Middle frontal gyrus (tissue), 1 donor: ENCODE data around the gene DNM1L.

Experiments used
- DNase-seq: peaks from one replicate; pipeline ENCODE4 v3.0.0-alpha.2; 2015; ENCODE audit warnings: low spot score; ENCODE audit errors: extremely low spot score

Gene DNM1L

DNA sequence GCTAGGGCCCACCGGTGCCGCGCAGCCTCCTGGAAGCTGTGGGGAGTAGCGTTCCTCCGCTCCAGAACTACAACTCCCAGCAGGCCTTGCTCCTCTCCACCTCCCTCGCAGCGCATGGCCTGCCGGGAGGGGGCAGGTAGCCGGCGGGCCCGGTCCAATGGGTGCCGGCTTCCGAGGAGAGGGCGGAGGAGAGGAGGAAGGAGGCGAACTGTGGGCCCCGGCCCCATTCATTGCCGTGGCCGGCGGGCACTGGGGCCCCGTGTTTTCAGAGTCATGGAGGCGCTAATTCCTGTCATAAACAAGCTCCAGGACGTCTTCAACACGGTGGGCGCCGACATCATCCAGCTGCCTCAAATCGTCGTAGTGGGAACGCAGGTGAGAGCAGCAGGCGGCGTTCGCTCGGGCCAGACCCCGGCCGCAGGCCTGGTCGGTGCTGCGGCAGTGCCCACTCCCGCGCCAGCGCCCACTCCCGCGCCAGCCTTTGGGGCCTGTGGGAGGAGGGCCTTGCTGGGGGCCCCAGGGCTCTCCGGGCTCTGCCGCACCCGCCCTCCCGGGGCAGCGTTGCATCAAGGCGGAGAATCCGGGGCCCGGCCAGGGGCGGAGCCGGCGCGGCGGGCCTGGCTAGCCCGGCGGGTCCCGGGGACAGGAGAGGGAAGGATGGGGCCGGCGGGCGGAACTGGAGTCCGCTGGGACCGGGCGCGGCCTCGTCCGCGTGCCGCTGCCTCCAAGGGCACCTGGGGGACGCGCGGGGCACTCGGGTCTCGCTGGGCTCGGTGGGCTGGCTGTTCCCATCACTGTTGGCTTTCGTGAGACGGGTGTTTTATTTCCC, at the start of gene DNM1L:
TSS of gene DNM1L (plus strand) at position 211 of the 829 bp plus-strand sequence. CDS start at position 274, 63 bp downstream.
- peak; percentile 85 for DNase-seq

DNA sequence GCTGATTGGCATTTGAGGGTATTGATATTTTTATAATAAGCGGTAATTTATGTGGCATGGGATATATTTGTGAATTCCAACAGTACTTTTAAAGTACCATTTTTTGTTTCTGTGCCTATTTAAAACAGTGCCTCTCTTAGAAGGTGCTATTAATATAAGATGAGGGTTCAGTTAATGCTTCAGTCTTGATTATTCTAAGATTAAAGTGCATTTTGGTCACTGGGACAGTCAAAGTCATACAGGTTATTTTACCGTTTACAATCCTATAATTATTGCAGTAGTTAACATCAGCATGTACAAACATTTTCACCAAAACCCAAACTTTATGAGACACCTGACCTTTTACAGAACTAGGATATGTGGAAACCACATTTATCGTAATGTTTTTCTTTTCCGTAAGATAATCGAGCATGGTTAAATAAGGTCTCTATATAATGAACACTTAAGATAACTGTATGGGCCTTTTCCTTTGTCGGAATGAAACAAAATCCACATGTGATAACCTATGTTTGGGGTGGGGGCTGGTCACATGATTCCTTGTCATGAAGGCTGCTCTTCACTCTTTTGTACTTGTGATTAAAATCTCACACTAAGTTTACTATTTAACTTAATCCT, 37.7 kb upstream of the DNM1L start:
- DNase-seq = no peak

DNA sequence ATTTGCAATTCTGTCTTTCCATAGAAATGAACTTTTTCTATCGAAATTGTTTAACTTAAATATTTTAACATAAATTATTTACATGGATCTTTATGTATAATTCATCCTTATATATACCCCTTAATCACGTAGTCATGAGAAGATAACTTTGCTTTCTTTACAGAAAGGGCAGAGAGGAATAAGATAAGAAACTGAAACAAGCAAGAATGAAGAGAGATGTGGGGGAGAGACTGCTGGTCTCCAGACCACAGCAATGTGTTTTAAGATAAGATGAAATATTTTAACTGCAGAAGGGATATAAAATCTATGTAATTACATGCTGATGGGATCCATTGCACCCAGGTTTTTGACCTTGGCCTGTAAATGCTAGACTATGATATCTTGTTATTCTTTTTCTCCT, 34.7 kb upstream of the DNM1L start:
- DNase-seq = no peak

DNA sequence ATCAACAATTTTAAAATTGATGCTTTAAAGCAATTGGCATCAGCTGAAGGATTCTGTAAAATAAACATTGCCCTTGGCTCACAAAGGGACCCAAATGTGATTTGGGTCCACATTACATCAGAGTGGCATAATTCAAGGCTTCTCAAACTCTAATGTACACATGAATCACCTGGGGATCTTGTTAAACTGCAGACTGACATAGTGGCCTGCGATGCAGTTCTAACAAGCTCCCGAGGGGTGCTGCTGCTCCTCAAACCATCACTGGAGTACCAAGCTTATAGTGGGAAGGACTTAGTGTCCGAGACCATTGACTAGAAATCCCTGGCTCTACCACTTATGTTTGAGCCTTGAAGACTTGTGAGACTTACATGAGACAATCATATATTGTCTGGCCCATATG, 31.8 kb upstream of the DNM1L start:
- no peak for DNase-seq

DNA sequence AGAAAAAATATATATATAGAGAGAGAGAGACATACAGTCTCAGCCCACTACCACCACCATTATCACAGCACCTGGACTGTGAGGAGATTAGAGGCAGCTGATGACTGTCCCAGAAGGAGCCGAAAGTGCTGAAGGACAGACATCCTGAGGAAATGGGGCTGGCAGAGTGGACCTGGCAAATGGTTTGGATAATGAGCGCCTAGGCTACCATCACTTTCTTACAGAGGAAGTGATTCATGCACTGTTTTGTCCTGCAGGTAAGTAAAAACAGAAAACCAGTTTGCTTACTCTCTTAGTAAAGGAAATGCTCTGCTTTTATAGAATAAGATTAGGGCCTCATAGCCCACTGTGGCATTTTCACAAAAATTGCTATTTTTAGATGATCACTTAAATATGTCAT, 28.6 kb upstream of the DNM1L start:
- no peak for DNase-seq

DNA sequence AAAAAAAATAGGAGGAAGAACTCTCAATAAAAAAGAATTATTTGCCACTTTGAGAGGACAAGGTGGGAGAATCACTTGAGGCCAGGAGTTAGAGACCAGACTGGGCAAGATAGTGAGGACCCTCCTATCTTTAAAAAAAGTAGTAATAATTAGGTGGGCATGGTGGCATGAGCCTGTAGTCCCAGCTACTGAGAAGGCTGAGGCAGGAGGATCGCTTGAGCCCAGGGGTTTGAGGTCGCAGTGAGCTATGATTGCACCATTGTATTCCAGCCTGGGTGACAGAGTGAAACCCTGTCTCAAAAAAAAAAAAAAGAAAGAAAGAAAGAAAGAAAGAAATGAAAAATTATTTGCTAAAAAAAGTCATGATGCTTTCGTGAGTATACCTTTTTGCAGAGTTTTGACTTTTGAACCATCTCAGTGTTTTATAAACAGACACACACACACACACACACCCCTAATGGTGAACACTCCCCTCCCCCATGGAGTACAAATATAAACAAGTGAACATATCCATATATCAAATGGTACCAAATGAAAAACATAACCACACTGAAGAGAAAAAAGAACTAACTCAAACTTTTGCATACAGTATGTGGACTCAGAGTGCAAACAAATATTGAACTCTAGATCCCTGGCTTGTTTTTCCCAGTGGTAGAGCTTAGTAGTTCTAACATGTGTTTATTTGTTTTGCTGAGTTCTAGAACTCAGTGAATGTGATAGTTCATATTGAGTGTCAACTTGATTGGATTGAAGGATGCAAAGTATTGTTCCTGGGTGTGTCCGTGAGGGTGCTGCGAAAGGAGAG, 27.7 kb upstream of the DNM1L start:
- no peak for DNase-seq

DNA sequence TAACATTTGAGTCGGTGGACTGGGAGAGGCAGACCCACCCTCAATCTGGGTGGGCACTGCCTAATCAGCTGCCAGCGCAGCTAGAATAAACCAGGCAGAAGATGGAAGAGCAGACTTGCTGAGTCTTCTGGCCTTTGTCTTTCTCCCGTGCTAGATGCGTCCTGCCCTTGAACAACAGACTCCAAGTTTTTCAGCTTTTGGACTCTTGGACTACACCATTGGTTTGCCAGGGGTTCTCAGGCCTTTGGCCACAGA, 27.2 kb upstream of the DNM1L start:
- no peak for DNase-seq

DNA sequence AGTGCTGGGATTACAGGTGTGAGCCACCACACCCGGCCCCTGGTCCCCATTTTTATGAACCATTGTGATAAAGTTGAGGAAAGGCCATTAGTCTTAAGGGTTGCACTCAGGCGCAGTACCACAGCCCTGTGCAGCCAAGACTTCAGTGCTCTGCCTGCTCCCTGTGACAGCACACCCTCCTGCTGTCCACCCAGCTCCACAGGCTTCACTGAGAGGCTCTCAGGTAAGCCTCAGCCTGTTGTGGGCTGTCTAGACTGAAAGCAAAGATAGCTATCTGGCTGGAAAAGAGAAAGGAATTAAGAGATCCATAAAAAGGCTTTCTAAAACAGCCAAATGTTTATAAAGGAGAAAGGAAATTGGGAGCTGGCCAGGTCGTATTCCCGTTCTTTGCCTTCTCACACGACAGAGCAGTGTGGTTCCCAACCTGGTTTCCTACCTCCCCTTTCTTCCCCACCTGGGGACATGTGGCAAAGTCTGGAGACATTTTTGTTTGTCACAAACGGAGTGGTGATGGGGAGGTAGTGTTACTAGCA, 19.1 kb upstream of the DNM1L start:
- DNase-seq = no peak

DNA sequence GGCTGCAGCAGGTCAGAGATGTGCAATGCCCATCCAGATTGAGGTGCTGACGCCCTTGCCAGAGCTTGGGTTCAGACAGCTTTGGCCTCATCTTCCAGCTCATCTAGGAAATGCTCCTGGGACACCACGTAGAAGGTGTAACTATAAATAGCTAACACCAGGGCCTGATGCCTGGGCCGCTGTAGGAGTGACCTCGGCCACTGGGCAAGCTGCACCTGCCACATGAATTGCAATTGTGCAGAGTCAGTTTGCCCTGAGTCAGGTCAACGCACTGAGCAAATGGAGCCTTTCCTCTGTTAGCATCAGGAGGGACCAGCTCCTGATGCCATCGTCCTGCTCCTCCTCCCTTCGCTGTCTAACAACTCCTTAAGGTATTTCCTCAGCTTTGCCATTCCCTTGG, 17.4 kb upstream of the DNM1L start:
- DNase-seq = no peak

DNA sequence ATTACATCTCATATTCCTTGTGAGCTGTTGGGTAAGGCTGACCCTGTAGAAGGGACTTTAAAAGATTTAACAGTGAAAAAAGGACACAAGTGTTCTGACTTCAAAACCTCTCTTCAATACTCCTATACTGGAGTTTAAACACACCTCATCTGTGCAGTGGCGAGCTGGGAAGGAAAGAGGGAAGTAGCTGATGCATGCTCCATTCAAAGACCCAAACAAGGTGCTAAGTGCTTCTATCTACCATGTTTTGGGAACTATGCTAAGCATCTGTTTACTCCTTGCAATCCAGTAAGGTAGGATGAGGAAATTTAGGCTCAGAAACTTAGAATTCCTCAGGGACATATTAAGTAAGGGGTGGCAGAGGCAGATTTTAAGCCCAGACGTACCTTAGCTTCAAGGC, 16.4 kb upstream of the DNM1L start:
- no peak for DNase-seq

DNA sequence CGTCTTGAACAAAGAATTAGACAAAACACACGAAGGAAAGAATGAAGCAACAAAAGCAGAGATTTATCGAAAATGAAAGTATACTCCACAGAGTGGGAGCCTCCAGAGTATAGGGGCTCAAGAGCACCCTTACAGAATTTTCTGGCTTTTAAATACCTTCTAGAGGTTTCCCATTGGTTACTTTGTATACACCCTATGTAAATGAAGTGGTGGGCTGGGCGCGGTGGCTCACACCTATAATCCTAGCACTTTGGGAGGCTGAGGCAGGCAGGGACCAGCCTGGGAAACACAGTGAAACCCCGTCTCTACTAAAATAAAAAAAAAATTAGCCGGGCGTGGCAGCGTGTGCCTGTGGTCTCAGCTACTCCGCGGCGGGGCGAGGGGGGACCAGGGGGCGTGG, 13.1 kb upstream of the DNM1L start:
- DNase-seq = no peak

DNA sequence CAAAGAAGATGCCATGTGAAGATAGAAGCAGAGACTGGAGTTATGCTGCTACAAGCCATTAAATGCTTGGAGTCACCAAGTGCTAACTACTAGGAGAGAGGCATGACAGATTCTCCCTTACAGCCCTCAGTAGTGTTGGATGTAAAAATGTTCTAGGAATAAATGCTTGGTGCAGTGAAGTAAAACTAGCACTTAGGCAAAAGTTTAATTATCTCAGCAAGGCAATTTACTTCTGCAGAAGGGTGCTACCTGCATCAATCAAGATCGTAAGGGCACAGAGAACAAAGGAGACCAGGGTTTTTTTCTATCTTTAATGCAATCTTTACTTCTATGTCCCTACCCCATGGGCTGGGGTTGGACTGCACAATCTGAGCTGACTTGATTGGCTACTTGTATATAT, 9.5 kb upstream of the DNM1L start:
- no peak for DNase-seq

DNA sequence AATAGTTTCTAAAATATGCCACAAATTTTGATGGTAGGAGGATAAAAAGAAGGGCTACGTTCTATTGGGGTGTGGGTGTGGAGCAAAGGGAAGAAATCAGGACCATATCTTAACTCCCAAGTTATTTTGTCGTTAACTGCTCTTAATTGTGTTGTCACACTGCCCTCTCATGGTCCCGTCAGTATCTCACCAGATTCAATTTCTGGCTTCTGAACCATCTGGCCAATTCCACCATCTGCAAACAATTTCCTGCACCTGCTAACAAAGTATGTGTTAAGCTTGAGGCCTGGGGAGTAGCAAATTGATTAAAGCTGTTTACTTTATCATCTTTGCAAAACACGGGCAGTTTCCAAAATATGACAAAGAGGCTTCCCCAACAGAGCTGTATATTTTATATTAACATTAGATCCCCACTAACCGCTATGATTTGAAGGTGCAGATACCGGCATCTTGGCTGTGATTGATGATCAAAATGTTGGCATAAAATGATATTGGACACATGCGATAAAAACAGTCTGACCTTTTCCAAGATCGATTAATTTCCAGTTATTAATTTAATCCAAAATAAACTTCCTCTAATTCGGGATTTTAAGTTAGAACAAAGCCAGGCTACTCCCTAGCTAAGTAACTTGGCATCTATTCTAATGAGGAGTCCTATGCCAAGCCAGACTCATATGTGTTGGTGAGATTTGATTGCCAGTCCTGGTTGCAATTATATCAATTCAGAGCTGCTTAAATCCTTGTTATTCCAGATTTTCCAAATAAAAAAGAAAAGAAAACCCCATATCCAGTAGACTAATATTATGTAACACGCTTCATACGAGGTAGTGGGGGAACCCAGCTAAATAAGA, 6.9 kb upstream of the DNM1L start:
- DNase-seq = peak; percentile 49

DNA sequence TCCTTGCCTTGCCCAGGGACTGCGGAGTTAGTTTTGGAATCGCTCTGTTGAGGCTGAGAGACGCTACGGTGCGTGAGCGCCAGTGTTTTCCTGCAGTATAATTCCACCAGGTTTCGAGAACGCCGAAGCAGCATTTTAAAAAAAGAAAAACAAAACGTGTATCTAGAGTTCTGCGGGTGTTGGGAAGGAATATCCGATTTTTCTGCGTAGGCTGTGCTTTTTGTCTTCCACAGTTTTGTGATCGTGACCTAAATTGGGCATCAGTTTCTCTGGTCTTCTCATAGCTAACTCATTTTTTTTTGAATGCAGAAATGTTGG, 778 bp downstream of the DNM1L start:
- DNase-seq = no peak

DNA sequence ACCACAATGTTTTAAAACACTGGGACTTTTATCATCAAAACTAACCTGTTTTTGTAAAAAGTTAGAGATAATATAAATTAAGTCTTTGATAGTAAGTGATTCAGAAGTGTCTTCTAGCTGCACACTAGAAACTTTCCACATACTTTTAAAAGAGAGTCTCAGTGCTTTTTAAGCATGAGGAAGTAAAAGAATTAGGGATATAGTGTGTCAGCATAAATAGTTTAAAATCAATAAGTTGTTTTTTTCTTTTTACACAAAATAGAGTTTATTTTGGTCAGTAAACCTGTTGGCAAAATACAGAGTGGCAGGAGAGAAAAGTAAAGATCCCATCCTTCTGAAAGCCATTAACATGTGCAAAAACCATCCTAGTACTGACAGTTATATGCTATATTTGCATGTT, 1.7 kb downstream of the DNM1L start:
- DNase-seq = no peak

DNA sequence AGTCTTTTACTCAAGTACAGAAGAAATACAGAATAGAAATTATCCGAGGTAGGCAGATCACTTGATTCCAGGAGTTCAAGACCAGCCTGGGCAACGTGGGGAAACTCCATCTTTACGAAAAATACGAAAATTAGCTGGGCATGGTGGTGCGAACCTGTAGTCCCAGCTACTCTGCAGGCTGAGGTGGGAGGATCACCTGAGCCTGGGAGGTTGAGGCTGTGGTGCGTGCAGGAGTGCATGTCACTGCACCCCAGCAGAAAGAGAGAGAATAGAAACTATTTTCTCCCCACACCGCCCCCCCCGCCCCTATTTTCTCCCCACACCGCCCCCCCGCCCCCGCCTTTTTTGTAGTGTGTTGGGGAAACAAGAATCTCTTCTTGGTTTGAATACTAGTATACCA, 2.2 kb downstream of the DNM1L start:
- no peak for DNase-seq

DNA sequence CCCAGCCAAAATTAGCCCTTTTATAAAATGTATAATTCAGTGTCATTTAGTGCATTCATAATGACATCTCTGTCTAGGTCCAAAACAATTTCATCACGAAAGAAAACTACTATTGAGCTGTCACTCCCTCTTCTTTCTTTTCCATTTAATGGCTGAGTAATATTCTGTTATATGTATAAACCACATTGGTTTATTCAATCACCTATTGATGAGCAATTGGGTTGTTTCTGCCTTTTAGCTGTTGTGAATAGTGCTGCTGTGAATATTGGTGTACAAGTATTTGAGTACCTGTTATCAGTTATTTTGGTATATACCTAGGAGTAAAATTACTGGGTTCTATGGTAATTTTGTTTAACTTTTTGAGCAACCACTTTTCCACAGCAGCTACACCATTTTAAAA, 7.2 kb downstream of the DNM1L start:
- no peak for DNase-seq

DNA sequence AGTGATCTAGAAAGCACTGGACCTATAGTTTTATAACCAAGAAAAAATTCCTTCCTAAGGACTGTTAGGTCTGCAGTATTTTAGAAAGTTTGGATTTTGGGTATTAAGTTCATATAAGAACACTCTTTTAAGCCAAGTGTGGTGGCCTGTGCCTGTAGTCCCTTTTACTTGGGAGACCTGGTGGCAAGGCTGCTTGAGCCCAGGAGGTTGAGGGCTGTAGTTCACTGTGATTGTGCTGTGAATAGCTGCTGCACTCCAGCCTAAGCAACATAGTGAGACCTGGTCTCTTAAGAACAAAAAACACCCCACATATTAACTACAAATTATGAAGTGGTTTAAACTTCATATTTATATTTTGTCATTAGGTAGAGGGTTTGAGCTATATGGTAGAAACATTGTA, 9.7 kb downstream of the DNM1L start:
- no peak for DNase-seq

DNA sequence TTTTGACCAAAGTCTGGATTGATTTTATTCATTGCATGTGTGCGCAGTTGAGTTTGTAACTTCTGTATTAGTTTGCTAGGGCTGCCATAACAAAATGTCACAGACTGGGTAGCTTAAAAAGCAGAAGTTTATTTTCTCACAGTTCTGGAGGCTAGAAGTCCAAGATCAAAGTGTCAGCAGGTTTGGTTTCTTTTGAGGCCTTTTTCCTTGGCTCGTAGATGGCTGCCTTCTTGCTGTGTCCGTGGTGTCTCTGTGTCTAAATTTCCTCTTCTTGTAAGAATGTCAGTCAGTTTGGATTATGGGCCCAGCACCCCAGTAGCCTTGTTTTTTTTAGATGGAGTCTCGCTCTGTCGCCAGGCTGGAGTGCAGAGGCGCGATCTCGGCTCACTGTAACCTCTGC, 11.8 kb downstream of the DNM1L start:
- DNase-seq = no peak

DNA sequence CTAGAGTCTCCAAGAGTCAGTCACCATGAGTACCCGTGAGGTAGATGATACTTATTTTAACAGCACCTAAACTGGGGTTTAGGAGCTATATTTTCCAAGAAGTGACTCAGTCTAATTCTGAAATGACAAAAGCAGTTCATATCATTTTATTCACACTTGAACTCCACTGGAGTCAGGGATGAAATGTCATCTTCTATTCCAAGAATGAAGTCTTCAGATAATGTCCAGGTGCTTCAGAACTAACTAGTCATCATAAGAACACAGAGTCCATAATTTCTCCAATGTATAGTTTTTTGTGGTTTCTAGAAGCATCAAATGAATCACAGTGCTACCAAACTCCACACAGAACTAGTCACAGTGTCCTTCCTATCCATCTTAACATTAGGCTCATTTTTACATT, 13.3 kb downstream of the DNM1L start:
- DNase-seq = no peak

DNA sequence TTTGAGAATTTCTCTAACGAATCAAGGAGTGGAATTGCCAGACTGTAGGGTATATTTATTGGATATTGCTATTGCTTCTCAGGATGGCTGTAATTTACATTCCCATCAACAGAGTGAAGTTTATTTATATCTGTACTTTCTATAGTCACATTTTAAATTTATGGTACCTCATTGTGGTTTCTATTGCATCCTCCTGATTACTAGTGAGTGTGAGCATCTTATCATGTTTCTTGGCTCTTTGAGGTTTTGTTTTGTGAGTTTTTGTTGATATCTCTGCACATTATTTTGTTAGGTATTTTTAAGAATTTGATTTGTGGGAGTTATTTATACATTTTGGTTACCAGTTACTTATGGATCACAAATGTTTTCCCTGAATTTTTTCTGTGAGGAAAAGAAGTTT, 13.9 kb downstream of the DNM1L start:
- DNase-seq = no peak

DNA sequence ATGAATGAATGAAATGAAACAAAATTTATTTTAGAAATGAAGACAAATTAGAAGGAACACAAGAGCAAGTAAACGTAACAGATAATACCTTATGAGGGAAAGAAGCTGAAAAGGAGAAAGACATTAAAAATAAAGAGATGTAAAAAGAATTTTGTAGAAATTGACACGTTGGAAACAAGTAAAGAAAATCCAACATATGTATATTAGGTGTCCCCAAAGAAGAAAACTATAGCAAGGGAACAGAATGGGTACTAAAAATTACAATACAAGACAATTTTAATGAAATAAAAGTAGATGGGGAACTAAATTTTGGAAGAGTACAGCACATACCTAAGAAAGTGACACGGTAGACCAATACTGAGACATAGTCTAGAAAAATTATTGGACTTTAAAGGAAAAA, 16.7 kb downstream of the DNM1L start:
- DNase-seq = no peak
